Keratinocyte (primary cell): ENCODE data around the gene KAT2B. TPM values are rescaled to one million over a fixed set of nuclear protein-coding genes. Genes with fewer than 3 reads are reported as not detected.

Source experiments
- DNase-seq: peaks from one replicate; pipeline ENCODE4 v3.0.0-alpha.2; 2011; ENCODE audit warnings: low read depth, missing footprints, low spot score
- FAIRE-seq: peaks from 2 replicates; lab custom pipeline; 2011; peaks lifted over from hg19 to GRCh38; lab: Jason Lieb, UNC
- H2AFZ ChIP-seq: 2 replicates; pipeline ENCODE4 v1.6.0; 2012; ENCODE audit warnings: low read length, control low read depth, inconsistent platforms; ENCODE audit not compliant: control insufficient read depth
- H3K27ac ChIP-seq: 2 replicates; pipeline ENCODE4 v1.5.1; 2011; ENCODE audit warnings: low read length; ENCODE audit not compliant: control insufficient read depth, insufficient read depth
- H3K27me3 ChIP-seq: 3 replicates; pipeline ENCODE4 v1.6.0; 2011; ENCODE audit warnings: low read length; ENCODE audit not compliant: control insufficient read depth, insufficient read depth; ENCODE audit errors: extremely low read depth
- H3K36me3 ChIP-seq, 2 experiments: 2 replicates in 1 of 2; 3 replicates in 1 of 2; pipeline ENCODE4 v1.5.1; 2011; ENCODE audit warnings: low read length in 2 of 2, mild to moderate bottlenecking in 1 of 2; ENCODE audit not compliant: control insufficient read depth in 2 of 2, insufficient read depth in 2 of 2; ENCODE audit errors: extremely low read depth in 1 of 2
- H3K4me1 ChIP-seq: 3 replicates; pipeline ENCODE4 v1.5.1; 2011; ENCODE audit warnings: low read length; ENCODE audit not compliant: control insufficient read depth, insufficient read depth; ENCODE audit errors: extremely low read depth
- H3K4me2 ChIP-seq: 3 replicates; pipeline ENCODE4 v1.6.0; 2011; ENCODE audit warnings: low read depth, low read length; ENCODE audit not compliant: control insufficient read depth, insufficient read depth; ENCODE audit errors: extremely low read depth
- H3K4me3 ChIP-seq, 3 experiments: fragments of 200-600 bp in 1 of 3; sonication (generic) in 1 of 3; 2 replicates in 2 of 3; 3 replicates in 1 of 3; pipeline ENCODE4 v1.5.1; 2011 to 2016; ENCODE audit warnings: low read length in 3 of 3, mild to moderate bottlenecking in 3 of 3, control low read depth in 2 of 3, inconsistent platforms in 1 of 3, low read depth in 1 of 3, mixed read lengths in 1 of 3, mixed run types in 1 of 3, moderate library complexity in 1 of 3; ENCODE audit not compliant: control insufficient read depth in 2 of 3, insufficient read depth in 2 of 3; ENCODE audit errors: extremely low read depth in 1 of 3
- H3K79me2 ChIP-seq: 2 replicates; pipeline ENCODE4 v1.6.0; 2012; ENCODE audit warnings: low read length; ENCODE audit not compliant: control insufficient read depth, insufficient read depth
- H3K9ac ChIP-seq: 3 replicates; pipeline ENCODE4 v1.6.0; 2011; ENCODE audit warnings: low read length; ENCODE audit not compliant: control insufficient read depth, insufficient read depth; ENCODE audit errors: extremely low read depth
- H3K9me1 ChIP-seq: 3 replicates; pipeline ENCODE4 v1.6.0; 2011; ENCODE audit warnings: low read length; ENCODE audit not compliant: control insufficient read depth, insufficient read depth; ENCODE audit errors: extremely low read depth
- H3K9me3 ChIP-seq: 2 replicates; pipeline ENCODE4 v1.5.1; 2012; ENCODE audit warnings: low read depth, low read length; ENCODE audit not compliant: control insufficient read depth
- H4K20me1 ChIP-seq: 3 replicates; pipeline ENCODE4 v1.6.0; 2011; ENCODE audit warnings: low read length; ENCODE audit not compliant: control insufficient read depth, insufficient read depth; ENCODE audit errors: extremely low read depth
- CTCF ChIP-seq, 3 experiments: IDR thresholded peaks in 1 of 3; conservative IDR thresholded peaks in 1 of 3; optimal IDR thresholded peaks in 1 of 3; 2 replicates in 2 of 3; 3 replicates in 1 of 3; pipeline versions ENCODE3 to v1.5.1; 2011; ENCODE audit warnings: low read length in 3 of 3, mild to moderate bottlenecking in 3 of 3, moderate library complexity in 2 of 3, control low read depth in 1 of 3, inconsistent platforms in 1 of 3; ENCODE audit not compliant: insufficient read depth in 2 of 3; ENCODE audit errors: extremely low read depth in 1 of 3
- EZH2 ChIP-seq: IDR thresholded peaks from one replicate; pipeline ENCODE4 v1.6.1; 2012; ENCODE audit warnings: inconsistent platforms, mild to moderate bottlenecking, low read length, moderate library complexity
- dilution Hi-C: fragments of 300-500 bp; cut with MboI; formaldehyde crosslinking; loops from one replicate; pipeline ENCODE4 v1.7.0; 2020; ENCODE audit warnings: low sequenced_read_pairs; ENCODE audit not compliant: extremely low pct_ligation_motif_present
- polyA plus RNA-seq, 5 experiments: library from polyadenylated mRNA; depleted of rRNA in 3 of 5; stranded (reverse) in 3 of 5; stranded (forward) in 1 of 5; unstranded in 1 of 5; fragments of >200 nt; gene quantifications; 1 replicate in 1 of 5; 2 replicates in 3 of 5; 3 replicates in 1 of 5; pipeline versions ENCODE4 v1.2.1 to v1.2.3, GENCODE V29; 2011 to 2012; ENCODE audit warnings: missing spikeins in 2 of 5, low read depth in 1 of 5, low replicate concordance in 1 of 5

The KAT2B gene
- polyA plus RNA-seq, 1 donor (not counting 4 experiments of a cell fraction or from before 2014, with no cell fraction given), result 4.6 TPM

GRCh38 chr3:20185679-20186599, 145.7 kb downstream of the KAT2B start, which contains the start of gene SGO1:
TSS of gene SGO1 (minus strand) at chr3:20186206. CDS start at chr3:20184027, 2,179 bp downstream.
- FAIRE-seq (peak; percentile 34), DNase-seq (peak; percentile 81)
- Histone ChIP-seq H4K20me1 (no peaks in the 10 kb centered on the region), H3K27ac (peak within 1 kb of the TSS; percentile 87), H3K27me3 (no peaks in the 10 kb centered on the region), H3K36me3 (no peaks in the 10 kb centered on the region), H3K4me1 (peaks cover 10% of the 10 kb centered on the region), H3K4me3 (peak within 1 kb of the TSS; percentile 62 to 88 (median 88)), H3K9me1 (no peaks in the 10 kb centered on the region), H3K9me3 (no peaks in the 10 kb centered on the region), H3K79me2 (peaks cover 19% of the 10 kb centered on the region), H2AFZ (peak within 1 kb of the TSS; percentile 99), H3K4me2 (peak within 1 kb of the TSS; percentile 92), H3K9ac (peak within 1 kb of the TSS; percentile 88)
- dilution Hi-C loops, result no loop called here
- TF ChIP-seq EZH2 (no peak), CTCF (optimal IDR thresholded peaks at IDR 0.05 in 1 of 3, IDR thresholded peaks at IDR 0.05 in 1 of 3, conservative IDR thresholded peaks at IDR 0.05 in 1 of 3; ENCODE audit: extremely low read depth in 1 of 3, insufficient read depth in 2 of 3, low read length in 3 of 3) (no peak)

- Histone ChIP-seq H2AFZ (peak overlapping the region; percentile 89), H3K9ac (peak overlapping the region; percentile 88), H3K4me3 (peak overlapping the region; percentile 62 to 88 (median 87)), H3K27ac (peak overlapping the region; percentile 87), H3K9me3 (no peaks in the 10 kb centered on the region), H3K36me3 (no peaks in the 10 kb centered on the region), H3K9me1 (no peaks in the 10 kb centered on the region), H3K4me1 (peaks cover 10% of the 10 kb centered on the region), H3K4me2 (peak overlapping the region; percentile 92), H3K27me3 (no peaks in the 10 kb centered on the region), H4K20me1 (no peaks in the 10 kb centered on the region), H3K79me2 (peaks cover 19% of the 10 kb centered on the region)
- DNase-seq (no peak), FAIRE-seq (no peak)
- dilution Hi-C loops, result no loop called here
- no peak for TF ChIP-seq EZH2
- TF ChIP-seq CTCF (optimal IDR thresholded peaks at IDR 0.05 in 1 of 3, IDR thresholded peaks at IDR 0.05 in 1 of 3, conservative IDR thresholded peaks at IDR 0.05 in 1 of 3; ENCODE audit: extremely low read depth in 1 of 3, insufficient read depth in 2 of 3, low read length in 3 of 3), result no peak
These were observed 146.4 kb downstream of the KAT2B start for GRCh38 chr3:20186600-20187004.
